Activated T-cell treated with anti-CD3 and anti-CD28 coated beads for 24 hours (primary cell): Measurements from ENCODE around the gene ASCL5.

Experiments
- DNase-seq: peaks from one replicate; pipeline ENCODE4 v3.0.0-alpha.2; 2020; ENCODE audit warnings: low read depth

Gene ASCL5

DNA sequence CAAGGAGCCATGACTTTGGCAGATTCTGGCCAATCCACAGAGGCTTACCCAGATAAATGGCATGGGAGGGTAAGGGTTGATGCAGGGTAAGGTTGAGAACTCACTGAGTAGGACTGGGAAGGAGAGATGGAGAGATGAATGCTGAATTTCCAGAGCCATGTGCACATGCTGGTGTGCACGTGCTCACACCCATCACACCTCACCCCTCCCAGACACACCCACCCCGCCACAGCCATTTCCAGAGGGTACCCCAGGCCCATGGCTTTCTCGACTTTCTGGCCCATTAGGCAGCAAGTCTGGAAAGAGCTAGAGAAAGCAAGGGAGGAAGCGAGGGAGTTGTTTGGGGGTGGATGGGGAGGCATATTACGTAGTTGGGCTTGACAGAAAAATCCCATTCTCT is 16.4 kb downstream of the ASCL5 start:
- DNase-seq, result no peak

GRCh38 chr1:201110138-201110537 is 16.8 kb downstream of the ASCL5 start:
- no peak for DNase-seq

DNA sequence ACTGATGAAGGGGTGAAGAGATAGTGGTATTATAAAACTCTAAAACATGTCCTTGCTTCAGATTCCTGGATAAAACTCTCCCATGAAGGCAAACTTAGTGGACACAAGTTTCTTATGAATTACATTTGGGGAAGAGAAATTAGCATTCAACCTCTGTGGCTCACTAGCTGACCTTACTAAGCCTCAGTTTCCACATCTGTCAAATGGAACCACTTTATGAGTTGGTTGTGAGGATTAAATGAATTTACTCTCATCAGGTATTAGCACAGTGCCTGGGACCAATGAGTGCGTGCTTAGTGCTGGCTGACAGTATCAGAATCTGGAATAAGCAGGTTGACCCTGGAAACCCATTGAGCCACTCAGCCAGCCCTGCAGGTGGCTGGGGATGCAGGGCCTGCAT is 17.3 kb downstream of the ASCL5 start:
- no peak for DNase-seq

GRCh38 chr1:201108614-201109013 is 18.4 kb downstream of the ASCL5 start:
- DNase-seq, result no peak

DNA sequence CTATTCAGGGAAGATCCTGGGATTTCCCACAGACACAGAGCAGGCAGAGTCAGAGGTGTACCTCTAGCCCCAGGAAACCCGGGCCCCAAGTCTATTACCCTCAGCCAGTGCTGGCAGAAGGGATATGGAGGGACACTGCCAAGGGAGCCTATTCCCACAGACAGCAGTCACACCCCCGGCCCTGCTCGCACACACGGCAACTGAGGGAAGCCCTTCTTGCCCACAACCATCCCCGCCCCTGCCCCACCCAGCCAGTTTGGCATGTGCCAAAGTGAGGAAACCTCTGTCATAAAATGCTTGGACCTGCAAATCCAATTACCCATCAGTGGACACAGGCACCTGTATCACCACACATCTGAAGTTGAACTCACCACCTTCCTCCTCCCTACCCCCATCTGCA is 21.3 kb downstream of the ASCL5 start:
- no peak for DNase-seq

DNA sequence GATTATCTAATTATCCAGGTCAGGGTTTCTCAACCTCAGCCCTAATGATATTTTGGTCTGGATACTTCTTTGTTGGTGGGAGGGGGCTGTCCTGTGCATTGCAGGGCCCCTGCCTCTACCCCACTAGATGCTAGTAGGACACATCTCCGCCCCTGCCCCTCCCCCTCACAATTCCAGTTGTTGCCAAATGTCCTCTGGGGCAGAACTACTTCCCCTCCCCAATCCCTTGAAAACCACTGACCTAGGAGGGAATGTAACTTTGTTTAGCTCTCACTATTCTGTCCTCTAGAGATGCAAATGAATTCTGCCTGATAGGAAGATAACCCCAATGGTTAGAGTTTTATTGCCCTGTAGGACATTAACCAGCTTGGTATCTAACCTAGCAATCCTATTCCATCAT is 22.8 kb downstream of the ASCL5 start:
- DNase-seq, result no peak

- no peak for DNase-seq
Measured at GRCh38 chr1:201103666-201104065, 23.3 kb downstream of the ASCL5 start.

GRCh38 chr1:201100169-201100930 is 26.6 kb downstream of the ASCL5 start:
- no peak for DNase-seq

GRCh38 chr1:201098992-201099677 is 27.8 kb downstream of the ASCL5 start:
- no peak for DNase-seq

GRCh38 chr1:201096977-201097856 is 29.8 kb downstream of the ASCL5 start:
- no peak for DNase-seq

GRCh38 chr1:201096041-201096461 is 30.9 kb downstream of the ASCL5 start:
- DNase-seq, result no peak

DNA sequence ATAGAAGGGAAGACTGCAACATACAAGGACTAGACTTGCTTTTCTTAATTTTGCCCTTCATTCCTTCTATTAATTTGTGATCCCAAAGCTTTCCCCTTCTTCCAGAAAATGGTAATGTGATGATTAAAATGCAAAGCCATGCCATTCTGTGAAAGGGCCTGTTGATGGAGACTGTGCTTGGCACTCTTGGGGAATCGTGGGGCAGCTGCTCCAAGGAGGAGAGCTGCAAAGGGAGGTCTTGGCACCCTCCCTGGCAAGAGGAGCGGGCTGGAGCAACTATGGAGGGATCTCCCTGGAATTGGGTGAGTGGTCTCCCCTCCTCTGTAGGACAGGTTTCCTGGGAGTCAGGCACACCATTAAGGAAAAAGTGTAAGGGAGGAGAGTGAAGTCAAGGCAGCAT is 31.4 kb downstream of the ASCL5 start:
- no peak for DNase-seq

DNA sequence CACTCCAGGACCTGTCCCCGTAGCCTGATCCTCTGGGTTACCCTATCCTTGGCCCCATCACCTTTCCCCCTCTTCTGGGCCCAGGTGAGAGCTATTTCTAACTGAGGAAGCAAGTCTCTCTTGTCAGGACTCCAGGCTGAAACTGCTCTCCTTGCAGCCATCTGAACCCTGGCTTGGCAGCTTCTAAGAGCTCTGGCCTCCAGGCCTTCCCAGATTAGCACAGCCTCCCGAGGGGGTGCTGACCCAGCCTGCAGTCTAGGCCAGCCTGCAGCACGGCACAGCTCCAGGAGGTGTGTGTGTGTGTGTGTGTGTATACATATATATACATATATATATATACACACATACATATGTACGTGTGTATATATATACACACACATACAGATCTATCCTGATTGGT is 32.2 kb downstream of the ASCL5 start:
- no peak for DNase-seq

GRCh38 chr1:201093962-201094361 is 33.0 kb downstream of the ASCL5 start:
- no peak for DNase-seq

DNA sequence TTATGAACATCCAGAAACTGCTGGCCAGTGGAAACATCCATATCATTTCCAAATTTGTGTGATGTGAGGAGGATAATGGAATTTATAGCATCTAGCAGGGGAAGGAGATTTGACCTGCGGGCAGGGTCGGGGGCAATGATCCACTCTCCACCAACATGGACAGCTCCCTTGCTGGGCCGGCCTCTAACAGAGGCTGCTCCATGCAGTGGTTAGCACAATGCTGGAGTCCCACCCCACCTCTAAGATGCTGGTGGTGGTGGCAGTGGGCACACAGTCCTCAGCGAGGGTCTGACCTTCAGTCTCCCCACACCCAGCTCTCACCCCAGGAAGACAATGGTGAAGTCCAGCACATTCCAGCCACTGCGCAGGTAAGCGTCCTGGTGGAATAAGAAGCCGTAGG is 33.4 kb downstream of the ASCL5 start:
- DNase-seq, result no peak

DNA sequence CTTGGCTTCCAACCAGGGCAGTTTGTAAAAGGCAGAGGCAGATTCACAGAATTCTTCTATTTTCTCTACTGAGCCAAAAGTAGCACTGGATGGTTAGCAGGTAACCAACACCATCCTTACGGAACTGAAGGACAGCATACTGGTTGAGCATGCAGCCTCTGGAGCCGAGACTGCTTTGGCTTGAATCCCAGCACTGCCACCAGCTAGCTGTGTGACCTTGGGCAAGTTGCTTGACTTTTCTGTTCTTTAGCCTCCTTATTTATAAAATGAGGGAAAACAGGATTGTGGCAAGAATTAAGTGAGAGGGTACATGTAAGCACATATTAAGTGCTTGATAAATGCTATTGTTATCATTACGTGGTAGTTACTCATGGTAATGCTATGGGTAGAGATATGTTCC is 34.2 kb downstream of the ASCL5 start:
- no peak for DNase-seq

DNA sequence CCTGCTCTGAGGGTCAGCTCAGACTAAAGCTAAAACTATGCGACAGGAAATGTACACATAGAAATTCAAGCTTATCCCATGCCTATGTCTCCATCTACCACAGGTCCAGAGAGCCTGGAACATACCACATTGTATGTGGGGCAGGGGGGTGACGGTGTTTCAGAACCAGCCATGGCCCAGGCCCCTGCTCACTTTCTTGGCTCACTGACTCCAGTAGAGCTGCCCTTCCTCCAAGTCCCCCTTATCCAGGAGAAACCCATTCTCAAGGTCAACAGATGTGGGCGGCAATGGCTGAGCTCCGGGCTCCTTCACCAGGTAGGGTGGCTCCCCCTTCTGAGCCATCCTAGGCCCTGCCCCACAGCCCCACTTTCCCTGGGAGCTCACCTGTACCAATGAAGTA is 35.7 kb downstream of the ASCL5 start:
- no peak for DNase-seq

DNA sequence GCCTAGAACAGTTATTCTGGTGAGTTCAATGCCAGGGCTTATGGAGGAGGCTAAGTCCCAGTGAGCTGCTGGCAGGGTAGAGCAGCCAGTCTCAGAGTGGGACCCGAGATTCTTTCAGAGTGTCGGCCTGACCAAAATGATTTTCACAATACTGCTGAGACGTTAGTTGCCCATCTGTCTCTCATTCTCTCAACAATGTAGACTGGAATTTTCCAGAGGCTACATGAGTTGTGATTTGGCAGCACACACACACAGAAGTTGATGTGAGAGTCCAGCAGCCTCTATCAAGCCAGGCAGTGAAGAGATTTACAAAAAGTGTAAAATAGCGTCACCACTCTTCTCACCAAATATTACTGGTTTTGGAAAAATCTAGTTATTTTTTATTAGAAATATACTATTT is 36.4 kb downstream of the ASCL5 start:
- no peak for DNase-seq

DNA sequence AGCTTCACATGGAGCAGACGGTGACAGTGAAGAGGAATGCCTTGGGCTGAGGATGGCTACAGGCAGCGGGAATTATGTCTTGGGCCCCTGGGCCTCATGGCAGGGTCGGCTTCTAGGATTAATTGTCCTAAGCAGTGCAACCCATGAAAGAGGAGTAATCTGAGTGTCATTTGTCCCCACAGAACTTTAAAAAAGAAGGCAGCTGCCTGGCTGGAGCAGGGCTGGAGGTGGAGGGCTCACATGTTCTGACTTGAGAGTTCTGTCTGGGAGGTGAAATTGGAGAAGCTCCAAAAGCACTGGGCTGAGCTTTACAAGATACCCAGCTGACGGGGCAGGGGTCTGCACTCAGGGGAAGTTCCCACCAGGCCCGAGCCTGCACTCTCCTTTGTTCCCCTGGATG is 37.4 kb downstream of the ASCL5 start:
- DNase-seq, result no peak

GRCh38 chr1:201088901-201089525 is 38.0 kb downstream of the ASCL5 start:
- DNase-seq, result no peak

- DNase-seq, result no peak
Measured at GRCh38 chr1:201088395-201088794, 38.6 kb downstream of the ASCL5 start.
